GM19455 (cell line): ENCODE measurements around the gene BOC.

Experiments used
- ATAC-seq: cut with Tn5 transposase; IDR thresholded peaks from one replicate; pipeline ENCODE4 v1.9.1; 2021; ENCODE audit not compliant: unreplicated experiment

BOC gene

DNA sequence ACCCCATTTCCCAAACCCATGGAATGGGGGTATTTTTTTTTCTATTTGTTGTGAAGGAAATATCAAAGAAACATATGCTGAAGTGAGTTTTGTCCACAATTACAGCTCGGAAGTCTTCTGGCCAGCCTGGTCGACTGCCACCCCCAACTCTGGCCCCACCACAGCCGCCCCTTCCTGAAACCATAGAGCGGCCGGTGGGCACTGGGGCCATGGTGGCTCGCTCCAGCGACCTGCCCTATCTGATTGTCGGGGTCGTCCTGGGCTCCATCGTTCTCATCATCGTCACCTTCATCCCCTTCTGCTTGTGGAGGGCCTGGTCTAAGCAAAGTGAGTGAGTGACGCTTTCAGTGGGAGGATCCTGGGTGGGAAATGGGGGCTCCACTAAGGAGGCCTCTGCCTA, 71.9 kb downstream of the BOC start:
- no peak for ATAC-seq

DNA sequence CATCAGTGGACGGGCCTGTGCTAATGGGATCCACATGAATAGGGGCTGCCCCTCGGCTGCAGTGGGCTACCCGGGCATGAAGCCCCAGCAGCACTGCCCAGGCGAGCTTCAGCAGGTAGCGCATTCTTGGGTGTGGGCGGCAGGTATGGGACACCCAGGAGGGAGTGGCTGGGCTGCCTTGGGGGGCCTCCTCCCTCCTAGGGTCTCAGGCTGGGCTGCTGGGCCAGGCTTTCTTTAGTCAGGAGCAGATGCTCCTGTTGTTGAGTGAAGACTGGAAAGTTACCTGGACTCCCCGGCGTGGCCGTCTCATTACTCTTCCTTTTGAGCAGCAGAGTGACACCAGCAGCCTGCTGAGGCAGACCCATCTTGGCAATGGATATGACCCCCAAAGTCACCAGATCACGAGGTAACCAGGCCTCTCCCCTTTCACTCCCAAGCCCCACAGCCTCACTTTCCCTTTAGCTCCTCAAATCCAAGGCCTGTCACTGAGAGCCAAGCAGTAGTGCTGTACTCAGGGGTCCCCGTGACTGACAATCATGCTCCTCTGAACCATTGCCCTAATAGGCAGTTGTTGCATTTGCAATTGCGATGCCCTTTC, 73.2 kb downstream of the BOC start:
- no peak for ATAC-seq

DNA sequence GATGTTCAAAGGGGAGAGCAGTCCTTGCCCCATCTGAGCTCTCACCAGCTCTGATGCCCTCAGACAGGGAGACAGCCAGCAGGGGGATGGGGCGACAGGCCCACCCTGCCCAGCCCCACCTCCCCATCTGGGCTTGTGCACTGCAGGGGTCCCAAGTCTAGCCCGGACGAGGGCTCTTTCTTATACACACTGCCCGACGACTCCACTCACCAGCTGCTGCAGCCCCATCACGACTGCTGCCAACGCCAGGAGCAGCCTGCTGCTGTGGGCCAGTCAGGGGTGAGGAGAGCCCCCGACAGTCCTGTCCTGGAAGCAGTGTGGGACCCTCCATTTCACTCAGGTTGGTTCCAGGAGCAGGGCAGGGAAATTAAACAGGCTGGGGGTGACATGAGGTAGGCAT, 73.9 kb downstream of the BOC start:
- no peak for ATAC-seq

DNA sequence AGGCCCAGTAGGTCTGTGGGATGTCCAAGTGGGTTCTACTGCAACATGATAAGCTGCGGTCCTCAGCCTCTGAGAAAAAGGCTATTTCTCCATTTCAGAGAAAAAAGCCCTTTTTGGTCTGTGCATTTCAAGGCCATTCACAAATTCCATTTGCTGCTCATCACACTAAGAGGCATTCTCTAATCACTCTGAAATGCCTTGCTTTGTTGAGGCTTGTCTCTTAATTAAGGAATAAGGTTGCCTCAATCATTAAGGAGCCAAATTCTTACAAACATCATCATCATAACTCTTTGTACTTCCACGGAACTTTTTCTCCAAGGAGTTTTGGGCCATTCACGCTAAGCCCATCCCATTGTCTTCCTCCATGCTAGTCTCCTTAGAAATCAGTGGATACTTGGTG, 74.4 kb downstream of the BOC start:
- no peak for ATAC-seq

DNA sequence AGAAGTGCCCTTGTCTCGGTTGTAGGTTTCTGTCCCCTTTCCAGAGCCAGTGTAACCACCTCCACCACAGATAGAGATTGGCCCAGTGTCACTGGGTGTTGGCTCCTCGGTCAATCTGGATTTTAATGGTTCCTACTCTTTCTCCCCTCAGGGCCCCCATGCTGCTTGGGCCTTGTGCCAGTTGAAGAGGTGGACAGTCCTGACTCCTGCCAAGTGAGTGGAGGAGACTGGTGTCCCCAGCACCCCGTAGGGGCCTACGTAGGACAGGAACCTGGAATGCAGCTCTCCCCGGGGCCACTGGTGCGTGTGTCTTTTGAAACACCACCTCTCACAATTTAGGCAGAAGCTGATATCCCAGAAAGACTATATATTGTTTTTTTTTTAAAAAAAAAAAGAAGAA, 75.2 kb downstream of the BOC start:
- no peak for ATAC-seq

DNA sequence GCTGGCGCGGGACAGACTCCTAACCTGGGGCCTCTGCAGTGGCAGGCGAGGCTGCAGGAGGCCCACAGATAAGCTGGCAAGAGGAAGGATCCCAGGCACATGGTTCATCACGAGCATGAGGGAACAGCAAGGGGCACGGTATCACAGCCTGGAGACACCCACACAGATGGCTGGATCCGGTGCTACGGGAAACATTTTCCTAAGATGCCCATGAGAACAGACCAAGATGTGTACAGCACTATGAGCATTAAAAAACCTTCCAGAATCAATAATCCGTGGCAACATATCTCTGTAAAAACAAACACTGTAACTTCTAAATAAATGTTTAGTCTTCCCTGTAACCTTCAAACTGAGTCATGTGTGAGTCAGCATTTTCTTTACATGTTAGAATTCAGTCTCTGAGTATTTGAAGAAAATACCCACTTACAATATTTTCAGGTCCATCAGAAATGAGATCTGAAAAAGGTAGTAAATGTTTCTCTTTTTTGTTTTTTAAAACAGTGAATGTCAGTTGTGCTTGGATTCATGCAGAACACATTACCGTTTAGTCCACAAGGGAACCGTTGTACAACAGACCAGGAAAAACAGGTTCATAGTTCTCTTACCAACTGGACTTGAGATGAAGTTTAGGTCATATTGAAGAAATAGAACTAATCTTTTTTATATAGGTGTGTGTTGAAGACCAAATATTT, 75.9 kb downstream of the BOC start:
- no peak for ATAC-seq

DNA sequence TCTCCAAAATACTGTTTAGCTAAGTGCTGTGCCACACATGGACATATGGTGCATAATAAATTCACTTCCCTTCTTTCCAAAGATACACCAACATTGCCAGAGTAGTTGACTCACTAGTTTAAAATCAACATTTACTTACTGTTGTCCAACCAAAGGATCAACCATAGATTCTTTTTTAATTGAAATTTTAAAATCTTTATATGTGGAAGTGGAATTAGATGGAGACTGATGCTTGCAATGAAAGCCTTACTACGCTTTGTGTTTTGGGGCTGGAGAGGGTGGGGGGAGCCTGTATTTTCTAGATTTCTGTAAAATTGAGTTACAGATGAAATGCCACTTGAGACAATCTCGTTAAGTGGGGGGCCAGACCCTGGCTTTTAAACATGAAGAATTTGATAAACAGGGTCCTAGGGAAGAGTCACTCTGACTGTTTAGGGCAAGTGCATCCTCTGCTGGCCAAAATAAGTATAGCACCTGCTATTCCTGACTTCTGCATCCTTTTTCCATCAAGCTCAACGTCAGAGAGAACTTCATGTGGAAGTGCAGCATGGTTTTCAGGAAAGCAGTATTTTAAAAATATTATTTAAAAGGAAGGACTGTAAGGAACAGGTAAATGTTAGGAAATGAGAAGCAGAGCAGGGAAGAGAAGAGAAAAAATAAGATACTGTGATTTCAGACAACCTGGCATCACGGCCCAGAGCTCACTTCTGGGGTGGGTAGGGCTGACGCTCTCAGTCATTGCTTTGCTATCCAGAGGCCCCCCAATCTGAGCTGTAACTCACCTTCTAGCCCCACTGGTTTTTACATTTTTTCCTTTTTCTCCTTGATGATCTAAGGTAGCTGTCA, 76.7 kb downstream of the BOC start:
- ATAC-seq, result no peak

DNA sequence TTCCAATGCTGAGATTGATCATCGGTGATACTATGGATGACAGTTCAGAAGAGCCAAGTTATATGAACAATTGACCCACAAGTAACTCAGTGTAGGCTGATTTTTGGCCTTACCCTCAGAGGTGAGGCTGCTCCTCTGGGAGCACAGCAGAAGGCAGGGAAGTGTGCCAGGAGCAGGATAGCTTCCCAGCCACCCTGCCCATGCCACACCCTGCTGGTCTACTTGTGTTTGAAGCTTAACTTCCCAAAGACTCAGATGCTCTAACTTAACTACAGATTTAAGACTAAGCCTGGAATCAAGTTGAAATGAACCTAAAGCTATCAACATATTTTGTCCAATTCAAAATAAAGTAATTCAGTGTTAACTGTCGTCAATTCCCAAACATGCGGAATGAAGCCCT, 77.5 kb downstream of the BOC start:
- no peak for ATAC-seq

DNA sequence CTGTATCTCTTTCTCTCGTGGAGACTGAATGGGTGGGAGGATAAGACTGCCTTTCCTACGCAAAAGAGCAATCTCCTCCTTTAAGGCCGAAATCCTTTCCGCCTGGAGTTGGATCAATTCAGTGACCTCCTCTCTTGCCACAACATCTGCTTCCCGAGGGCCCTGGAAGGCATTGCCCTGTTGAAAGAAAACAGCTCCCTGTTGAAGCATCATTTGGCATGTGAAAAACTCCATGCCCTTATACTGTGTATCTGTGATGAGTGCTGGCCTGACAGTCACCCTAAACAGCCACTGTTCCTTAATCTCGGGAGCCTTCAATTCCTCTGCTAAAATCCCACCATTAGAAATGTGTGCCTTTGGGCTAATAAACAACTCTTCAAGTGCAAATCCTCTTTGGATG, 80.2 kb downstream of the BOC start:
- no peak for ATAC-seq

DNA sequence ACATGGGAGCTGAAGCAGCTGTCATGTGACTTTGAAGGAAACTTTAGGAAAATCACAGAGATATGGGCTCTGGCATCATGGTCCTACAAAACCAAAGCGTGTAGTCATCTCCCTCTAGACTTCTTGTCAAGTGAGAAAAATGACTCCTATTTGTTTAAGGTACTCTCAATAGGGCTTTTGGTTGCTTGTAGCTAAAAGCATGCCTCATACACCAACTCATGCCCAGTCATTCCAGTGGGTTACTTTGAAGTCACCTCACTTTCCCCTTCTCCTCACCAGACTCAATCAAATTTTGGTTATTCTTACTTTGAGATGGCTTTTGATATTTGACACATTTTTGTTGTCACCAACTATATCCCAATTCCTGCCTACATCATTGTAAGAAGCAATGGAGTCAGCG, 81.6 kb downstream of the BOC start:
- ATAC-seq, result no peak

DNA sequence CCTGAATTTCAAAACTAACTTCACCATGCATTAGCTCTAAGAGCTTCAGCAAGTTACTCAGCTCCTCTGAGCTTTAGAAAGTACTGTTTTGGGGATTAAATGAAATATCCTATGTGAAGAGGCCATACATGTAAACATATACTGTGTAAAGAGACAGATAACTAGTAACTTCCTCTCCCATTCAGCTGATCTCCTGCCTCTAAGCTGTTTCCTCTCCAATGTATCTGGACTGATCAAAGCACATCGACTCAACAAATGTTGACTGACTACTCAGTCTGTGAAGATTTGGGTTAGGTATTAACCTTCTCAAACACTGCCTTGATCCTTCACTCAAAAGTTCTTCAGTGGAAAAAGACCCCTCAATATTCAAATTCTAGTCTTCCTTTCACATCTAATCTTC, 82.0 kb downstream of the BOC start:
- ATAC-seq, result no peak

DNA sequence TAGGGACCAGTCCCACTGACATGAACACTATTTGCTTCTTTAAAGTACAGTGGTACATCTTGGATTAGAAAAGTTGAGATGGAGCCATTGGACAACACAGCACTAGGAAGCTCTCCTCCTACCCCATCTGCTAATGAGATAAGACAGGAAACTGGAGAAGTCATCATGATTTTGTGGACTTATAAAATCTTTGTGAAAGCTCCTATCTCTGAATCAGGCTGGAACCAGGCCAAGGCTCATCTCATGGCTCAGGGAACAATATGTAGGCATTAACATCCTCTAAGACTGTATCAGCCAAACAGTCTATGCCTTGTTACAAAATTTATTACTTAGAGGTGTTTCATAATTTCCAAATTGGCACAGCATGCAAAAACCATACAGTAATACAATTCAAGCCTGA, 84.1 kb downstream of the BOC start:
- no peak for ATAC-seq

DNA sequence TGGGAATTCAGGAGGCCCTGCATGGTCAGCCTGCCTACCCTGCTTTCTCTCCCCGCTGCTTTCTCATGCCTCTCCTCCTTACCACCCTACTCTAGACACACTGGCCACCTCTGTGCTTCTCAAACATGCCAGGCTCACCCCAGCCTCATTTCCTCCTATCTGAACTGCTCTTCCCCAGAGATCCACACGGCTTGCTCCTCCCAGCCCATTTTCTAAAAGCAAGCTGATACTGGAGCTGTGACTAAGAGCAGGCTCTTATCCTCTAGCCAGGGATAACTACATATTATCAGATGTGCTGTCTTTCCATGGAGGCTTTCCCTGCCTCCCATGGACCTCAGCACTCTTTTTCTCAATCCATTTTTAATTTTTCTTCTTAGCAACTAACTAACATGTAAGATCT, 85.9 kb downstream of the BOC start:
- no peak for ATAC-seq

DNA sequence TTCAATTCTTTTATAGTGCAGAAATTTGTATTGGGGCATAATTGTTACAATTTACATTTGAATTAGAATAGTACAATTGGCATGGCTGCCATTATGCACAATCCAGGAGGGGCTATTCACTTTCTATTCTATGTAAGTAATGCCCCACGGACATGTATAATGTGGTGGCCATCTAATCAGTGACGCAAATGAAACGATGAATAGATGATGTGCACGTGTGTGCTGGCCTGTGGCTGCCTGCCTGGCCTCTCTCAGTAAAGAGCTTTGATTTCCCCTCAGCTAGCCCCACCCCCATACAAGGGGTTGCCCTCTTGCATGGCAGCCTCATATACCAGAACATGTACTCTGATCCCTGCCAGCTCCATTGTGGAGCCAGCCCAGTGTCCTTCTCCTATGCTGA, 86.5 kb downstream of the BOC start:
- no peak for ATAC-seq

DNA sequence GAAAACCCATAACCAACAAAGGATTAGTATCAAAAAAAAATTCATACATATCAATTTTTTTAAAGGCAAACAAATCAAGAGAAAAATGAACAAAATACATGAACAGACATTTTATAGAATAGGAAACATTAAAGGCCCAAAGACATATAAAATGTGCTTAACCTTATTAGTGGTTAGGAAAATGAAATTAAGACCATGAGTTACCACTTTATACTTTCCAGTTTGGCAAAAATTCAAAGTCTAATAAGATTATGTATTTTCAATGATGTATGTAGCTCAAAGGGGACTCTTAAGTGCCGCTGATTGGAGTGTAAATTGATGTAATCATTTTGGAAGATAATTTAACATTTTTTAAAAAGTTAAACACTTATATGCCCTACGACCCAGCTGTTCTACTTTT, 89.2 kb downstream of the BOC start:
- ATAC-seq, result no peak

DNA sequence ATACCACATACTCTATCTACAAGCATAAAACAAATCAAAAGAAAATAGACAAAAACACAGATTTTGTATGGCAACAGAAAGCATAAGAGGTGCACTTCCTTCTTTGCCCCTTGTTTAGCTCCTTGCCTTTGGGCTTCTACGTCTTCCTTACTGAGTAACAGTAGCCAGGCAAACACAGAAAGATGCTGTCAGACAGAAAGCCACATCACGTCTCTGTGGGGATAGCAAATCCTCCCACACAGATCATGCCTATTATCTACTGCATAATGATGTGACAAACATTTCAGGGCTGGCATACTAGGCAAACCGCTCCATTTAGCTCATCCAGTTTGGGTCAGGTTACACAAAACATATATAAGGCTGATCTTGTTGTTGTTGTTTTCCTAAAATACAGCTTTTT, 92.7 kb downstream of the BOC start:
- no peak for ATAC-seq

DNA sequence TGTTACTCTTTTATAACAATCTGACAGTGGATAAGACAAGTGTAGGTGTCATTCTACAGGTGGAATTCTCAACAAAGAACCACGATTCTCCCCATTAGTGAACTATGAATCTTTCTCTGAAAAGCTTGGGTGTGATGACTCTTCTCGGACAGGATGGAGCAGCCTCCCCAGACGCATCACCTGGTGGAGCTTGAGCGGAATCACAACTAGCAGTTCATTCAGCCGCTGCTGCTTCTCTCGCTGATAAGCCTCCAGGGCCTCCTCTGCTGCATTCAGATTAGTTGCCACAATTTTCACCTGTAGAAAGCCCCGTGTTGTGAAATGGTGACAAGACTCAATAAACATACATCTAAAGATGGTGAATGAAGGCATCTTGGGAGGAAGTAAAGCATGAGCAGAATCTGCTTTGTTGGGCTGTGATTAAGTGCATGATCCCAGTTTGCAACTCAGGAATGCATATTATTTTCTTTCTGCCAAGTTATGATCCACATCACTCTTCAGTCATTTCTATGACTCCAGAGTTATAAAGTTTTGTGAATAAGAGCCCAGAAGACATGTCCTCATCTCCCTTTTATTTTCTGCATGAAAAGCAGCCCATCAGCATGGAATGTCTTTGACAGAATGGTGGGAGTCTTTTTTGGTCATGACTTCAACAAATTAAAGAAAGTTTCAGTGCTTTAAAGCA, 93.6 kb downstream of the BOC start:
- ATAC-seq, result no peak

DNA sequence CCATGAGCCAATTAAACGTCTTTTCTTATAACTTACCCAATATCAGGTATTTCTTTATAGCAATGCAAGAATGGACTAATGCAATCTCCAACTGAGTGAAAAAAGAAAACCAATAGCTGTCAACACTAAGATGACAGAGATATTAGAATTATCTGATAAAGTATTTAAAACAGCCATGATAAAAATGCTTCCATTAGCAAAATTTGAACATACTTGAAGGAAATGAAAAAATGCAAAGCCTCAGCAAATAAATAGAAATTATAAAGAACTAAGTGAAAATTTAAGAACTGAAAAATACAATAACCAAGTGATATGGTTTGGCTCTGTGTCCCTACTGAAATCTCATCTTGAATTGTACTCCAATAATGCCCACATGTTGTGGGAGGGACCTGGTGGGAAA, 99.6 kb downstream of the BOC start:
- ATAC-seq, result no peak

DNA sequence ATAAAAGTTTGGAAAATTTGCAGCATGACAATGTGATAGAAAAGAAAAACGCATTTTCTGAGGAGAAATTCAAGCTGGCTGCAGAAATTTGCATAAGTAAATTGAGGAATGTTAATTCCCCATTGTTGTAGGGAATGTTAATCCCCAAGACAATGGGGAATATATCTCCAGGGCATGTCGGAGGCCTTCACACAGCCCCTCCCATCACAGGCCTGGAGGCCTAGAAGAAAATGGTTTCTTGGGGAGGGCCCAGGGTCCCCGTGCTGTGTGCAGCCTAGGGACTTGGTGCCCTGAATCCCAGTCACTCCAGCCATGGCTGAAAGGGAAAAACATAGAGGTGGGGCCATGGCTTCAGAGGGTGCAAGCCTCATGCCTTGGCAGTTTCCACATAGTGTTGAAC, 101.1 kb downstream of the BOC start:
- no peak for ATAC-seq

DNA sequence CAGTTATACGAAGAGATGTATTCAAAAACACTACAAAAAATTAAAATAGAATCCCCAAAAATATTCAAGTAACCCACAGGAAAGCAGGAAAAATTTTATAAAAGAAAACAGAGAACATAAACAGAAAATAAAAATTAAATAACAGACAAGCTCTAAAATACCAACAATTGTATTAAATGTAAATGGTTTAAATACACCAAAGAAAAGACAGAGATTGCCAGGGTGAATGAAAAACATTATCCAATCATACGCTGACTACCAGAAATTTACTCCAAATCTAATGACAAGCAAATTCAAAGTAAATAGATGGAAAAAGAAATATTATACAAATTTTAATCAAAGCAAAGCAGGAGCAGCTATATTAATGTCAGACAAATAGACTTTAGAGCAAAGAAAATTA, 103.6 kb downstream of the BOC start:
- ATAC-seq, result no peak

DNA sequence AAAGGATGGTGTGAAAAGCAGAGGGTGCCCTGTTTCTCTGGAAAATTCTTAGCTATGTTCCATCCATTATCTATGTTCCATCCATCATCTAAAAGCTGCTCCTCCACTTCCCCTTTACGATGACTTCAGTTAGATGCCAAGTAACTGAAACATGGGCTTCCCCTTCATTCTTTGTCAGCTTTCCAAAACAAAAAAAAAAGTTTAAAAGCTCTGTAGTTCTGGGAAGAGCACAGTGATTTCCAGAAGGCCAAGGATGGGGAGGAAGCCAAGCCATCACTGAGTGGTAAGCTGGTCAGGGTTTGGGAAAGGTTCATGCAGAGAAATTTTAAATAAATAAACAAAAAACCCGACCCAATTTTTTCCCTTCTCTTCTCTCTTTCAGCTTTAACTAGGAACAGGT, 118.4 kb downstream of the BOC start:
- no peak for ATAC-seq

DNA sequence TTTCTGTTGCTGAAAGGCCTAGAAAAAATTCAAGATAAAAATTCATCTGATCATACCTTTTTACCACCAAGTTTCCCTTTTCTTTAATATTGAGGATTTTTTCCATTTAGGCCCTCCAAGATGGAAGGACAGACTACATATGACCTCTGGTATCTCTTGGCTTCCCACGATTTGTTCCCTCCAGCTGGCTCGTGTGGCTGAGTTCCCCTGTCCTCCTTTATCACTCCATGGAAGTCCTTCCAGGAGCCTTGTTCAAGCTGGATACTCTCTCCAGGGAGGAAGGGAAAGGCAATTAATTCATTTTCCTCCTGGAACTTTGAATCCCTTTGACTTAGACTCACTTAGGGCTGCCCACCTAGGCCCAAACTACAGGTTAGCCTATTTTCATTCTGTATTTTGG, 119.4 kb downstream of the BOC start:
- ATAC-seq, result no peak
